MM.1S (cell line): ENCODE results near the gene PADI2.

ENCODE experiments used
- CTCF ChIP-seq: fragments of 300-600 bp; sonication (generic); IDR thresholded peaks from 2 replicates; pipeline ENCODE4 v1.5.1; 2016; ENCODE audit warnings: antibody characterized with exemption, low read length, mixed read lengths
- EZH2 ChIP-seq: fragments of 300-600 bp; sonication (generic); optimal IDR thresholded peaks from 2 replicates; pipeline ENCODE3; 2017; ENCODE audit warnings: low read depth, mild to moderate bottlenecking, antibody characterized with exemption, low read length, mixed read lengths
- EZH2phosphoT487 ChIP-seq: fragments of 300-600 bp; sonication (generic); IDR thresholded peaks from 2 replicates; pipeline ENCODE4 v1.6.1; 2018; ENCODE audit warnings: antibody characterized with exemption, low read length

DNA sequence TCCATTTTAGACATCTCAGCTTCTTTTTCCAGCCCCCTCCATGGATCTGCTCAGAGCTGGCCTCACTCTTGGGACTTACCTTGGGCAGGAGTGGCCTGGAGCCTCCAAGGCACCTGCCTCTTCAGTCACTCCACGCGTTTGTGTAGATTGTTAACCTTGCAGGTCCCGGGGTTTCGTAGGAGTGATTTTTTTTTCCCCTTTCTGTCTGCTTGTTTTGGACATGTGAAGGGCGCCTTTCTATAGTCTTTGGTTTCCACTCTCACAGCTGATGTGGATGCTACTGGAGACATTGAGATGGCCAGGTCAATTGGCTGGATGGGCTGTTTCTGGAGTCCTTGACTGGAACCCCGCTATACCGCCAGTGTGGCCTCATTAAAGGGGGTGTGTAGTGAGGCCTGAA is 63.5 kb downstream of the PADI2 start:
- TF ChIP-seq CTCF: no peak
- TF ChIP-seq EZH2: no peak
- TF ChIP-seq EZH2phosphoT487: no peak
